ENCODE data around the gene CTSW.

CTSW gene

DNA sequence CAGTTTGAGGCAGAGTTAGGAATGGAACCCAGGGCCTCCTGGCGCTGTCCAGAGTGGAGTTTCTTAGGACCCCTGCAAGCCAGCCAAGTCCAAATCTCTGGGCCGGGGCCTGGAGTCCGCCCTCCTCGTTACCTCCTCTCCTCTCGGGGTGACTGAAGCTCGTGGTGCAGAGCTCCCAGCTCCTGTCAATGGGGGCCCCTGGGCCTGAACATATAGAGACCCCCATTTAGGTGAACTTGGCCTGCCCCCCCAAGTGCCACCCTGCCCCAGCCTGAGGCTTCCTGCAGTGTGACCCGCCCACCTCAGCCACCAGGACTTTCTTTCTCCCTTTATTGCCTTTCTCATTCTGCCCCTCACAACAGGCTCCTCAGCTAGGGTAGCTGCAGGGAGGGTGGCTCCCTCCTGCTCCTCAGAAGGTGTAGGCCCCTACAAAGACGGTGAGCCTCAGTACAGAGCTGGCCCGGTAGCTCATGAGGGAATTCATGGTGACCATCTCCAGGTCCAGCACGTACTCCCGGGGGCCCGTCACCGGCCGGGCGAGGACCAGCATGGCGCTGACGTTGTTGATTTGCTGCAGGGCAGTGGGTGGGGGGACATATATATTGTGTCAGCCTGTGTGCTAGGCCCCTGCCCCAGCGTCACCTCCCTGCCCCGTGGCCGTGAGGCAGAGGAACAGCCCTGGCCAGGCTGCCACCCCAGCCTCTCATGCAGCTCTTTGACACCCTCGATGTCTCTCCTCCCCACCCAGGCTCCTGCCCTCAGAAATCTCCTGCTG, 12.9 kb upstream of the CTSW start:
- Histone ChIP-seq H3K36me3 (ENCODE audit: insufficient read depth, low read length) (peaks cover 51% of the 10 kb centered on the region), H3K27me3 (ENCODE audit: insufficient read depth, low read length) (no peaks in the 10 kb centered on the region), H3K4me3 (ENCODE audit: low read length) (no peak overlapping the region), H2AFZ (ENCODE audit: low read depth, low read length) (no peak overlapping the region), H3K9me3 (ENCODE audit: low read length) (no peaks in the 10 kb centered on the region), H3K4me1 (ENCODE audit: insufficient read depth, low read length) (peaks cover 16% of the 10 kb centered on the region)

DNA sequence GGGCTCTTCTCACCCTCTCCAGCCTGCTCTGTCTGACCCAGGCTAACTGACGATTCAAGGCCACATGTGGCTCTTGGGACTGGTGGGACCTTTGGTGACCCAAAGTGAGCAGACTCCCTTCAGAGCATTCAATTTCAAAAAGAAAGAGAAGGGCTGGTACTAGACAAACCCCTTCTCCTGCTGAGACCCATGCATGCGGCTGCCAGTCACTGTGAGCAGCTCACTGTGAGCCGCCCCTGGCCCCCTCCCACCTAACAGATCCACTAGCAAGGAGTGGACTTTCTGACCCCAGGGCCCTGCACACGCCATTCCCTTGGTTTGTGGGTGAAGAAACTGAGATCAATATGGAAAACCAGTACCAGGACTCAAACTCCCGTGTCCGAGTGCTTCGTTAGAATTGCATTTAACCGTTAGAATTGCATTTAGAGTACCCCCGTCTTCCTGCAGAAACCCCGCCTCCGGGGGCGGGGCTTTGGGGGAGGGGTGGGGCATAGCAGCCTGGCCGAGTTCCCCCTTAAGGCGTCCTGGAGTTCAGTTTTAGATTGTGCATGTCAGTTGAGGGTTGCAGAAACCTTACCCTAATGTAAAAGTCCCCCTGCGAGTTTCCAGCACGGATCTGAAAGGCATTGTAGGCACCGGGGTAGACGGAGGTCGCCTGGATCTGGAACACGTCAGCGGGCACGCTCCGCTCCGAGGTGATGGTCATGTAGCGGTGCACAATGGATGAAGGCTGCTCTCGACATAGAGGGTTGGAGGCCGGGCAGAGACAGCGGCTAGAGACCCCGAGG, 12.2 kb upstream of the CTSW start:
- peaks cover 43% of the 10 kb centered on the region for H3K36me3 ChIP-seq (ENCODE audit: insufficient read depth, low read length)
- no peak overlapping the region for H3K4me3 ChIP-seq (ENCODE audit: low read length)

DNA sequence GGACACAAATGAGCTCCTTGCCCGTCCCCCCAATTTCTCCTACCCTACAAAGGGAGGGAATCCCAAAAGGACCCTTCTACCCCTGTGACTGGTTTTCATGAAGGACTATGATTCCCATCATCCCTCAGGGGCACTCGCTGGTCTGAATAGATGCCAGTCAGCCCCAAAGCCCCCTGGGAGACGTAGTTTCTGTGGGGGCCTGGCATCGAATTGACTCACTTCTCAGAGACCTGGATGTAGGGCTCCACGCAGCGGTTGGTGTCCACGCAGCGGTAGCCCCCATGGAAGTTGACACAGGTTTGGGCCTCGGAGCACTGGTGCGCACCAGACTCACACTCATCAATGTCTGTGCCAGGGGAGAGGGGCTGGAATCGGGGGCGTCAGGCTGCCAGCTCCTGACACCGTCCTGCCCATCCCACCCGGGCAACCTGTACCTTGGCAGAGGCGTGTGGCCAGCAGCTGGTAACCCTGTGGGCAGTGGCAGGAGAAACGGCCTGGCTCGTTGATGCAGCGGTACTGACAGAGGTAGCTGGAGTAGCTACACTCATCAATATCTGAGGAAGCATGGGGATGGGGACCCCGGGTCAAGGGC, 11.5 kb upstream of the CTSW start:
- no peak overlapping the region for H2AFZ ChIP-seq (ENCODE audit: low read depth, low read length)
- H3K36me3 ChIP-seq (ENCODE audit: insufficient read depth, low read length) = peaks cover 36% of the 10 kb centered on the region
- H3K4me1 ChIP-seq (ENCODE audit: insufficient read depth, low read length) = peaks cover 13% of the 10 kb centered on the region
- H3K9me3 ChIP-seq (ENCODE audit: low read length) = no peaks in the 10 kb centered on the region
- no peak overlapping the region for H3K4me3 ChIP-seq (ENCODE audit: low read length)
- H3K27me3 ChIP-seq (ENCODE audit: insufficient read depth, low read length) = no peaks in the 10 kb centered on the region

More for the DNA sequence above, 12.2 kb upstream of the CTSW start:
- H3K4me1 ChIP-seq (ENCODE audit: insufficient read depth, low read length) = peaks cover 13% of the 10 kb centered on the region
- no peaks in the 10 kb centered on the region for H3K9me3 ChIP-seq (ENCODE audit: low read length)
- H2AFZ ChIP-seq (ENCODE audit: low read depth, low read length) = no peak overlapping the region
- H3K27me3 ChIP-seq (ENCODE audit: insufficient read depth, low read length) = no peaks in the 10 kb centered on the region

DNA sequence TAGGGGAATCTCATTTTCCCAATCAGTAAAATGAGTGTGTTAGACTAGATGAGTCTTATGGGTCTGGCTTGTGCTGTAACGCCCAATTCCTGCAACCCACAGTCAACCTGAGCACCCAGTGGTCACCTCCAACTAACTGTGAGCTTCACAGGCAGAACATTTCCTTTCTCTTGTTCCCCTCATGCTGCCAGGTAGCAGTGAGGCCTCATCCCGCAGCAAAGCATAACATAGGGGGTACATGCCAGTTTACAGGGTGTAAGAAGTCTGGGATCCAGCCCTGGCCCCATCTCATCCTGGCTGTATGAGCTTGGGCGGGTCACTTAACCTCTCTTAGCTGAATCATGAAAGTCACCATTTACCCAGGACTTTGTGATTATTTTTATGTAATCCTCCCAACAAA, 10.7 kb upstream of the CTSW start:
- H3K4me1 ChIP-seq (ENCODE audit: insufficient read depth, low read length) = peaks cover 15% of the 10 kb centered on the region
- no peak overlapping the region for H2AFZ ChIP-seq (ENCODE audit: low read depth, low read length)
- peaks cover 29% of the 10 kb centered on the region for H3K36me3 ChIP-seq (ENCODE audit: insufficient read depth, low read length)
- no peak overlapping the region for H3K4me3 ChIP-seq (ENCODE audit: low read length)
- H3K27me3 ChIP-seq (ENCODE audit: insufficient read depth, low read length) = no peaks in the 10 kb centered on the region
- H3K9me3 ChIP-seq (ENCODE audit: low read length) = no peaks in the 10 kb centered on the region

DNA sequence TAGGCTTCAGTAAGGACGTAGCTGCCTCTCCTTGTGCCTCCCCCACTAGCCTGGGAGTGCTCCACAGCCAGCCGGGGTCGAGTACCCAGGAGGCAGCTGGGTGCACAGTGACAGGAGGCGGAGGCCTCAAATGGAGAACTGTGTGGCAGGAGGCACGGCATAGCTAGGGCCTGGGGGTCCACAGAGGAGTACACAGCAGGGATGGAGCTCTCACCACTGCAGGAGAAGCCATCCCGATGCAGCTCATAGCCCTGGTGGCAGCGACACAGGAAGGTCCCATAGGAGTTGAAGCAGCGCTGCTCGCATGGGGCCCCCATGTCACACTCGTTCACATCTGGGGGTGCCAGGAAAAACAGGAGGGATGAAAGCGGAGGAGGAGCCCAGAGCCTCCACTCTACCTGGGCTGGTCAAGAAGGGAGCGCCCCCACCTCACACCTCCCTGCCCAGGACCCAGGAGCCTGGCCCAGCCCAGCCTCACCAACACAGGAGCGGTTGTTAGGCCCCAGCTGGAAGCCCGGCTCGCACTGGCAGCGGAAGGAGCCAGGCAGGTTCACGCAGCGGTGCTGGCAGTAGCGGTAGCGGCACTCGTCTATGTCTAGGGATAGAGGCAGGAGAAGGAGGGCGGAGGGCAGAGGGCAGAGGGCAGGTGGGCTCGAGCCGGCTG, 9.9 kb upstream of the CTSW start:
- Histone ChIP-seq H3K4me1 (ENCODE audit: insufficient read depth, low read length) (peaks cover 15% of the 10 kb centered on the region), H3K4me3 (ENCODE audit: low read length) (no peak overlapping the region), H2AFZ (ENCODE audit: low read depth, low read length) (no peak overlapping the region), H3K27me3 (ENCODE audit: insufficient read depth, low read length) (no peaks in the 10 kb centered on the region), H3K9me3 (ENCODE audit: low read length) (no peaks in the 10 kb centered on the region), H3K36me3 (ENCODE audit: insufficient read depth, low read length) (peaks cover 20% of the 10 kb centered on the region)

DNA sequence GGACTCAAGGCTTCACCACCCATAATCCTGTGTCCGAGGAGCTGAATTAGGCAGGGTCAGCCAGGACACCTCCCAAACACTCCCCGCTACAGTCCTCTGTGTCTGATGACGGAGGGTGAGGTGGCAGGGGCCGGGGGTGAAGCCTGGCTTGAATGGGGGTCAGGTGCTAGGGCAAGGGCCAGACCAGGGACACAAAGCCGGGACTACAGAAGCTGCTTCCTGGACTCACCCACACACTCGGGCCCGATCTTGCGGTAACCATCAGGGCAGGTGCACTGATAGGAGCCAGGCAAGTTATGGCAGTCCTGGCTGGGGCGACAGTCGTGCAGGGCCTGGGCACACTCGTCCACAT, 9.4 kb upstream of the CTSW start:
- H2AFZ ChIP-seq (ENCODE audit: low read depth, low read length) = no peak overlapping the region
- H3K36me3 ChIP-seq (ENCODE audit: insufficient read depth, low read length) = peaks cover 15% of the 10 kb centered on the region
- no peaks in the 10 kb centered on the region for H3K9me3 ChIP-seq (ENCODE audit: low read length)
- peaks cover 15% of the 10 kb centered on the region for H3K4me1 ChIP-seq (ENCODE audit: insufficient read depth, low read length)
- H3K4me3 ChIP-seq (ENCODE audit: low read length) = no peak overlapping the region
- H3K27me3 ChIP-seq (ENCODE audit: insufficient read depth, low read length) = no peaks in the 10 kb centered on the region

DNA sequence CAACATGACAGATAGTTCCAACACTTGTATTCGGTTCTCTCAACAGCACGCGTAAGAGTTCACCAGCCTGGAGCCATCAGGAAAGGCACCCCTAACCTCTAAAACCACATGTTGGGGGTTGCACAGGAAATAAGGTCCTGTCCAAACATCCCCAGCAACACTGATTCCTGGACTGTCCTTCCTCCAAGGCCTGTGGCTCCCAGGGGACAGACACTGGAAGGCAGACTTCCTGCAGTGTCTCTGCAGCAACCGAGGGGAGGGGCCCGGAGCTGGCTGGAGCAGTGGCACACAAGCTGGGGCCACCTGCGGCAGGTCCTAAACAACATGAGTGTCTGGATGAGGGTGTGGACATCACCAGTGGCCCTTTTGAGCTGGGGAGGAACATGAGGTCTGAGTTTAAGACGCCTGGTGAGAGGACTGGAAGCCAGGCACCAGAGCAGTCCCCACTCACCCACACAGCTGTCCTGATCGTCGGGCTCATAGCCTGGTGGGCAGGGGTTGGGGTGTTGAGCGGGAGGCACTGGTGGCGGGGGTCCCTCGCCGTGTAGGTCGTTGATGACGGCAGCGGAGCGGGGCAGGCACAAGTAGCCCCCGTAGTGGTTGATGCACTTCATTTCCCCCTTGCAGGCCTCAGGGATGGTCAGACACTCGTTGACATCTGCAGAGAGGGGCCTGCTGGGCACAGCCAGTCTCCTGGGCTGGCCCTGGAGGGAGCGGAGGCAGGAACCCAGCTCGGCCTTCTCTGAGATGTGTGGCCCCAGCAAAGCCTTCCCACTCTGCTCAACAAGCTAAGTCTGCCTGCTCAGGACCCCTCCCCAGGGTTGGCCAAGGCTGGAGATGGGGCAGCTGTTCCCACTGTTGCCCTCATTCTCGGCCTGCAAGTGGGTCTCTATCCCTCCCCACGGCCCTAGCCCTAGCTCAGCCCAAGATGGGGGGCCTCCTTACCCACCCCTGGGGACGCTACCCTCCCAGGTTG, 8.6 kb upstream of the CTSW start:
- Histone ChIP-seq H3K4me1 (ENCODE audit: insufficient read depth, low read length) (peaks cover 15% of the 10 kb centered on the region), H3K4me3 (ENCODE audit: low read length) (no peak overlapping the region), H3K36me3 (ENCODE audit: insufficient read depth, low read length) (peaks cover 8% of the 10 kb centered on the region)

DNA sequence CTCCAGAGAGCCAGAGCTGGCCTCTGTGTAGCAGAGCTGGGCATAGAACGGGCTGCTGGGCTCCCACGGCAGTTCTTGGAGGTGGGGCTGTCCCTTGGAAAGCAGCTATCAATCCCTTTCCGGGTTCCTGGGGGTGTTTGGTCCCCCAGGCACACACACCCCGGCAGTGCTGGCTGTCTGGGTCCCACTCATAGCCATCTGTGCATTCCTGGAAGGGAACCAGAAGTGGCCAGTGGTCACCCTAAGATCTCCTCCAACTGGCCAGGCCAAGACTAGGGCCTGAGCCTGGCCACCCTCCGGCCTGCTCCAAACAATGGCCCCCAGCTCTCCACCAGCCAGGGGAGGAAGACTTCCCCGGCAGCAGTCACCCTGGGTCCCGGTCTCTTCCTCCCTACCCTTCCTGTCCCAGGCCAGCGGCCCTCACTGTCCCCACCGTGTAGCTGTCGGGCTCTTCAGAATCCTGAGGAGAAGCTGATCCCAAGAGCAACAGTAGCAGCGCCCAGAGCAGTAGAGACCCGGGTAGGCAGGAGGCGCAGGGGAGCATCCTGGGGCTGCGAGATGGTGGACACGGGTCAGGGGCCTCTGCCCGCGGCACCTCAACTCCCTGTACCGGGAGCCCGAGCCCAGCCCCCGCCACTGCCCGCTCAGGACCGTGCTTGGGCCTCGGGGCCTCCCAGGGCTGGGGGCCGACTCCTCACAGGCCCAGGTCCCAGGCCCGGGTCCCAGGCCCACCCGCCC, 7.7 kb upstream of the CTSW start:
- no peaks in the 10 kb centered on the region for H3K9me3 ChIP-seq (ENCODE audit: low read length)
- no peak overlapping the region for H3K4me3 ChIP-seq (ENCODE audit: low read length)
- no peak overlapping the region for H2AFZ ChIP-seq (ENCODE audit: low read depth, low read length)
- H3K36me3 ChIP-seq (ENCODE audit: insufficient read depth, low read length) = peaks cover 2% of the 10 kb centered on the region
- H3K4me1 ChIP-seq (ENCODE audit: insufficient read depth, low read length) = peaks cover 15% of the 10 kb centered on the region
- H3K27me3 ChIP-seq (ENCODE audit: insufficient read depth, low read length) = no peaks in the 10 kb centered on the region

More for the DNA sequence above, 8.6 kb upstream of the CTSW start:
- Histone ChIP-seq H2AFZ (ENCODE audit: low read depth, low read length) (no peak overlapping the region), H3K9me3 (ENCODE audit: low read length) (no peaks in the 10 kb centered on the region), H3K27me3 (ENCODE audit: insufficient read depth, low read length) (no peaks in the 10 kb centered on the region)

DNA sequence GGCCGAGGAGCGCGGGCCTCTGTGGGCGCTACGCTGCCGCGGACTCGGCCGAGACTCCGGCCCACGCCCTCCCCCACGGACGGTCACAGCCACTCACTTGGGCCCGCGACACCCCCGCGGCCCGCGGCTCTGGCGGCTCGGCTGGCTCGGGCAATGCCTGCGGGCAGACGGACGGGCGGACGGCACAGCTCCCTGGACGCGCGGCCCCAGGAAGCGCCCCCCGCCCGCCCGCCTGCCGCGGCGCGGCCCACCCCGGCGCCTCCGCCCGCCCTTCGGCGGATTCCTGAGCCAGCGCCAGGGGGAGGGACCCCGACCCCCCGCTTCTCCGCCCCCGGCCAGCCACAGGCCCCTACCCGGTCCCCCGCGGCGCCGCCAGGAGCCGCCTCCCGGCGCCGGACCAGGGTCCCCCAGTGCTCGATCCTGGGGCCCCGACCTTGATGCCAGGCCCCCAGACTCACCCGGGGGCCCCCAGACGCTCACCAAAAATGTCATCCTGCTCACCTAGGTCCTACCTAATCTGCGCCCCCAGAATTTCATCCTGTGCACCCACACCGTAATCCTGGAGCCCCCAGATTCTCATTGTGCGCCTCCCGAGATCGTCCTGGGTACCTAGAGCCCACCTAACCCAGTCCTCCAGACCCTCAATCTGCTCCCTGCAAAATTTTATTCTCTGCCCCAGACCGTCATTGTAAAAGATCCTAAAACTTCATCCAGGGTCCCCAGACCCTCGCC, 6.9 kb upstream of the CTSW start, which contains the start of gene EFEMP2:
Gene EFEMP2, minus strand, starts transcription at position 215 of the 732 bp plus-strand sequence. CDS start 446 bp downstream, outside the sequence.
- H3K4me3 ChIP-seq (ENCODE audit: low read length) = peak within 1 kb of the TSS; percentile 40
- no peaks in the 10 kb centered on the region for H3K36me3 ChIP-seq (ENCODE audit: insufficient read depth, low read length)
- peak within 1 kb of the TSS; percentile 75 for H2AFZ ChIP-seq (ENCODE audit: low read depth, low read length)
- H3K4me1 ChIP-seq (ENCODE audit: insufficient read depth, low read length) = peaks cover 15% of the 10 kb centered on the region
- H3K9me3 ChIP-seq (ENCODE audit: low read length) = no peaks in the 10 kb centered on the region
- no peaks in the 10 kb centered on the region for H3K27me3 ChIP-seq (ENCODE audit: insufficient read depth, low read length)

DNA sequence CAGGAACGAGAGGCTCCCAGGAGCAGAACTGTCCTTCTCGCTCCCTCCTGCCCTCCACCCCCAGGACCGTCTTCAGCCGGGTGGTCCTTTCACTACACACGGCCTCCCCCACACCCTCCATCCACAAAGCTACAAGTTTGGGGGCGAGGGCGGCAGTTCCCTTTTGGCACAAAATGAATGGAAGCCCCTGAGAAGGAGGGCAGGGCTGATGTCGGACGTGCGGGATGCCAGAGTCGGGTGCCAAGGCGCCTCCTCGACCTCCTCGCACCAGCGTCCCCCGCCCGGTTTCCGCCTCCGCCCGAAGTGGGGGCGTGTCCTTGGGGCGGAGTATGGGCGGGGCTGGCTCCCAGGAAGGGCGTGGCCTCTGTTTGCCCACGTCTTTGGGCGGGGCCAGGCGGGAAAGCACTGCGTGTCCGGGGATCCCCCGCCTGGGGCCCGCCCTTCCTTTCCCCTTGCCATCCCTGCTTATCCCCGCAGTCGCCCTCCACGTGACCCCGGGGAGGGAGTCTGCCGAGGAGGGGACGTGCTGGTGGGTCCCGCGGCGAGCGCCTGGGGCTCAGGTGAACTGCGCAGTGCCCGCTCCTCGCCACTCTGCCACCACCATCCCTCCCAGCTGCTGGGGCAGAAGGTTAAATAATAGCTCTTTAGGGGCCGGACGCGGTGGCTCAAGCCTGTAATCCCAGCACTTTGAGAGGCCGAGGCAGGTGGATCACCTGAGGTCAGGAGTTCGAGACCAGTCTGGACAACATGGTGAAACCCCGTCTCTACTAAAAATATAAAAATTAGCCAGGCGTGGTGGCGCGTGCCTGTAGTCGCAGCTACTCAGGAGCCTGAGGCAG, 6.1 kb upstream of the CTSW start:
- Histone ChIP-seq H3K36me3 (ENCODE audit: insufficient read depth, low read length) (no peaks in the 10 kb centered on the region), H3K9me3 (ENCODE audit: low read length) (no peaks in the 10 kb centered on the region)

More for the DNA sequence above, 6.1 kb upstream of the CTSW start:
- no peaks in the 10 kb centered on the region for H3K27me3 ChIP-seq (ENCODE audit: insufficient read depth, low read length)
- peak overlapping the region; percentile 75 for H2AFZ ChIP-seq (ENCODE audit: low read depth, low read length)
- peak overlapping the region; percentile 40 for H3K4me3 ChIP-seq (ENCODE audit: low read length)
- H3K4me1 ChIP-seq (ENCODE audit: insufficient read depth, low read length) = peaks cover 15% of the 10 kb centered on the region

All from neuron (in vitro differentiated cells).